NCI-H1417 treated with DMSO at 0.1 percent for 48 hours (cell line): Measurements from ENCODE around the gene ZNF770.
"Not testable (repeated sequence)": the region's sequence is repeated elsewhere in the genome, so short reads cannot be mapped to it uniquely, and the experiment has no call there.

Source experiments
- DNase-seq: peaks from one replicate; lab custom pipeline; 2025; lab: John Stamatoyannopoulos, UW

Gene ZNF770

GRCh38 chr15:34973512-34973911 lies 14.6 kb downstream of the ZNF770 start:
- DNase-seq, result no peak

GRCh38 chr15:34970098-34970643 lies 17.9 kb downstream of the ZNF770 start:
- not testable (repeated sequence) for DNase-seq

GRCh38 chr15:34969340-34970097 lies 18.6 kb downstream of the ZNF770 start, which contains the start of gene AQR:
TSS of gene AQR (minus strand) at chr15:34969742. CDS start at chr15:34969613, 129 bp downstream.
- DNase-seq, result peak; percentile 85

- DNase-seq, result no peak
These were observed 23.8 kb downstream of the ZNF770 start for GRCh38 chr15:34964277-34964676.

- DNase-seq, result no peak
These were observed 34.2 kb downstream of the ZNF770 start for GRCh38 chr15:34953851-34954250.

GRCh38 chr15:34952481-34952880 lies 35.6 kb downstream of the ZNF770 start:
- DNase-seq, result no peak

GRCh38 chr15:34951993-34952392 lies 36.1 kb downstream of the ZNF770 start:
- DNase-seq, result no peak

GRCh38 chr15:34944936-34945335 lies 43.2 kb downstream of the ZNF770 start:
- DNase-seq, result no peak

GRCh38 chr15:34943711-34944110 lies 44.4 kb downstream of the ZNF770 start:
- DNase-seq, result no peak

GRCh38 chr15:34943264-34943663 lies 44.8 kb downstream of the ZNF770 start:
- not testable (repeated sequence) for DNase-seq

- DNase-seq, result no peak
These were observed 45.7 kb downstream of the ZNF770 start for GRCh38 chr15:34942363-34942762.

- DNase-seq, result no peak
These were observed 46.3 kb downstream of the ZNF770 start for GRCh38 chr15:34941831-34942230.

- DNase-seq, result no peak
These were observed 46.8 kb downstream of the ZNF770 start for GRCh38 chr15:34941185-34941698.

- DNase-seq, result no peak
These were observed 54.6 kb downstream of the ZNF770 start for GRCh38 chr15:34933432-34933975.

- DNase-seq, result not testable (repeated sequence)
These were observed 59.7 kb downstream of the ZNF770 start for GRCh38 chr15:34928349-34928748.
